ENCODE results near the gene GALNT11. TPM values are rescaled to one million over a fixed set of nuclear protein-coding genes. Genes with fewer than 3 reads are reported as not detected.
A peak's percentile ranks its signal among the peaks of the same experiment; 100 is the strongest.

GALNT11 gene
- total and polyA plus RNA-seq, 9 of the 15 experiments (the other 6 are each of a cell fraction or from before 2014, with no cell fraction given) = 8.2 to 59.5 (median 36.5) TPM

DNA sequence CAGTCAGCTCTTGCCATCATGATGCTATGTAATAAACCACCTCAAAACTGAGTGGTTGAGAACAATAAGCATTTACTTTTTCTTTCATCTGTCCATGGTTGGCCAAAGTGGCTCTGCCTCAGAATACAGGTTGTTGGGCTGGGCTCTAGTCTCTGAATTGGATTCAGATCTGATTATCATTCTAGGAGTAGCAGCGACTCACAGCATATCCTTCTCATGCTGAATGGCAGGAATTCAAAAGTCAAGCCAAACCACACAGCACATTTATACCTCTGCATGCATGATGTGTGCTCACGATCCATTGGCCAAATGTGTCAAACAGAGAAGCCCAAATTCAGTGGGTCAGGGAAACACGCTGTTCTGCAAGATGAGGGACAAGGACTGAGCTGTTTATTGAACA, 13.6 kb upstream of the GALNT11 start:
- DNase-seq (ENCODE audit: extremely low read depth in 1 of 4, low spot score in 3 of 4) (no peak), FAIRE-seq (no peak), ATAC-seq (no peak)
- Histone ChIP-seq H4K20me1 (replicated peaks; ENCODE audit: control insufficient read depth, insufficient read depth, low read length) (no peaks in the 10 kb centered on the region), H3K9me1 (ENCODE audit: control insufficient read depth, insufficient read depth, low read length) (no peaks in the 10 kb centered on the region), H3K27me3 (ENCODE audit: control insufficient read depth in 2 of 2, insufficient read depth in 2 of 2, low read length in 2 of 2) (peaks cover 39 to 46% of the 10 kb centered on the region in 2 experiments), H3K36me3 (ENCODE audit: control insufficient read depth, insufficient read depth, low read length) (no peaks in the 10 kb centered on the region), H3K9ac (ENCODE audit: insufficient read depth in 1 of 2, low read depth in 2 of 2, low read length in 2 of 2) (no peak overlapping the region), H3K27ac (ENCODE audit: extremely low read depth, low read depth, low read length) (no peak overlapping the region), H2AFZ (ENCODE audit: low read depth, low read length) (no peak overlapping the region), H3K79me2 (ENCODE audit: control insufficient read depth, insufficient read depth, low read length) (no peaks in the 10 kb centered on the region), H3K9me3 (replicated peaks; ENCODE audit: control insufficient read depth, insufficient read depth, low read depth, low read length) (peaks cover 3% of the 10 kb centered on the region), H3K4me2 (ENCODE audit: insufficient read depth, low read length) (no peak overlapping the region), H3K4me3 (no peak overlapping the region), H3K4me1 (replicated peaks in 1 of 2; ENCODE audit: control insufficient read depth in 2 of 2, insufficient read depth in 2 of 2, low read length in 2 of 2) (no peaks in the 10 kb centered on the region)
- BruUV-seq (replicated peaks) = no TSS peak
- TF ChIP-seq, protein P1, sequence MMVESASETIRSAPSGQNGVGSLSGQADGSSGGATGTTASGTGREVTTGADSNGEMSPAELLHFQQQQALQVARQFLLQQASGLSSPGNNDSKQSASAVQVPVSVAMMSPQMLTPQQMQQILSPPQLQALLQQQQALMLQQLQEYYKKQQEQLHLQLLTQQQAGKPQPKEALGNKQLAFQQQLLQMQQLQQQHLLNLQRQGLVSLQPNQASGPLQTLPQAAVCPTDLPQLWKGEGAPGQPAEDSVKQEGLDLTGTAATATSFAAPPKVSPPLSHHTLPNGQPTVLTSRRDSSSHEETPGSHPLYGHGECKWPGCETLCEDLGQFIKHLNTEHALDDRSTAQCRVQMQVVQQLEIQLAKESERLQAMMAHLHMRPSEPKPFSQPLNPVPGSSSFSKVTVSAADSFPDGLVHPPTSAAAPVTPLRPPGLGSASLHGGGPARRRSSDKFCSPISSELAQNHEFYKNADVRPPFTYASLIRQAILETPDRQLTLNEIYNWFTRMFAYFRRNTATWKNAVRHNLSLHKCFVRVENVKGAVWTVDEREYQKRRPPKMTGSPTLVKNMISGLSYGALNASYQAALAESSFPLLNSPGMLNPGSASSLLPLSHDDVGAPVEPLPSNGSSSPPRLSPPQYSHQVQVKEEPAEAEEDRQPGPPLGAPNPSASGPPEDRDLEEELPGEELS (CRISPR knock-in tag; IDR thresholded peaks at IDR 0.05; ENCODE audit: borderline replicate concordance) = no peak
- no peak for TF ChIP-seq ZNF282 (CRISPR knock-in tag; IDR thresholded peaks at IDR 0.05)
- POLR2A ChIA-PET = interaction anchor here (1.1 to 1.5 kb wide), 2 partner anchors 11 to 12 kb away, joined by 3 read pairs; no protein-coding TSS in a partner anchor
- CTCF ChIA-PET (ENCODE audit: low intra/inter-chr PET ratio) = no interaction called here
- in situ Hi-C loops (cut with MboI) = no loop called here
- 2% methylated on average over 3 of the region's 3 CpGs for WGBS (ENCODE audit: insufficient coverage, low coverage, missing lambda C conversion rate)
- intact Hi-C loops (cut with micrococcal nuclease) = no loop called here

DNA sequence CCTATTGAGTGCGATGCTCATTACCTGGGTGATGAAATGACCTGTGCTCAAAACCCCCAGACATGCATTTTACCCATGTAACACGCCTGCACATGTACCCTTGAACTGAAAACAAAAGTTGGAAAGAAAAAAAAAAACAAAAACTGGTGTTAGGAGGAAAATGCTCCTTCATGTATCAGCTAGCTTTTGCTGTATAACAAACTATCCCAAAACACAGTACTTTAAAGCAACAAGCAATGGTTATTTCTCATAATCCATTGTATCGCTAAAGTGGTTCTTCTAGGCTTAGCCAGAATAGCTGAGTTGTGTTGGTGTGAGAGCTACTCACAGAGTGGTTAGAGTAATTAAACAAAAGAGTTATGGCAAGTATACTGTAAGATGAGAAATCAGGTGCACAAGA, 12.2 kb upstream of the GALNT11 start:
- no TSS peak for BruUV-seq (replicated peaks)
- CTCF ChIA-PET (ENCODE audit: low intra/inter-chr PET ratio) = no interaction called here

More for the DNA sequence above, 12.2 kb upstream of the GALNT11 start:
- no peaks in the 10 kb centered on the region for H3K9me1 ChIP-seq (ENCODE audit: control insufficient read depth, insufficient read depth, low read length)
- no peak overlapping the region for H3K4me3 ChIP-seq
- ATAC-seq = no peak
- no peaks in the 10 kb centered on the region for H4K20me1 ChIP-seq (replicated peaks; ENCODE audit: control insufficient read depth, insufficient read depth, low read length)
- in situ Hi-C loops (cut with MboI) = no loop called here
- no peak overlapping the region for H3K27ac ChIP-seq (ENCODE audit: extremely low read depth, low read depth, low read length)
- H3K27me3 ChIP-seq (ENCODE audit: control insufficient read depth in 2 of 2, insufficient read depth in 2 of 2, low read length in 2 of 2) = peaks cover 45 to 47% of the 10 kb centered on the region in 2 experiments
- H3K79me2 ChIP-seq (ENCODE audit: control insufficient read depth, insufficient read depth, low read length) = no peaks in the 10 kb centered on the region
- H3K9me3 ChIP-seq (replicated peaks; ENCODE audit: control insufficient read depth, insufficient read depth, low read depth, low read length) = peaks cover 3% of the 10 kb centered on the region
- DNase-seq (ENCODE audit: extremely low read depth in 1 of 4, low spot score in 3 of 4) = no peak
- no peaks in the 10 kb centered on the region for H3K36me3 ChIP-seq (ENCODE audit: control insufficient read depth, insufficient read depth, low read length)
- H3K9ac ChIP-seq (ENCODE audit: insufficient read depth in 1 of 2, low read depth in 2 of 2, low read length in 2 of 2) = no peak overlapping the region
- TF ChIP-seq ADNP (tag; IDR thresholded peaks at IDR 0.05) (peak; percentile 30; the same call in 1 of the 2 replicates), TRIM28 (IDR thresholded peaks at IDR 0.05) (0 out of 2 replicates have a peak, but pooled peaks have one; percentile 41), RBM25 (IDR thresholded peaks at IDR 0.05; ENCODE audit: low read depth, low read length, severe bottlenecking) (peak; percentile 84), CBX3 (IDR thresholded peaks at IDR 0.05; ENCODE audit: borderline replicate concordance in 1 of 2, low read length in 2 of 2) (peak in 1 of 2 experiments; percentile 67; a peak in 2 of 3 replicates), SNIP1 (IDR thresholded peaks at IDR 0.05; ENCODE audit: low read depth) (no peak), KDM1A (IDR thresholded peaks at IDR 0.05) (0 out of 4 replicates have a peak, but pooled peaks of 1 of the 2 experiments have one; percentile 13), PCBP2 (IDR thresholded peaks at IDR 0.05; ENCODE audit: low read depth, low read length, poor library complexity, severe bottlenecking) (no peak), BCOR (IDR thresholded peaks at IDR 0.05) (peak; percentile 73; the same call in 1 of the 2 replicates), ZC3H4 (CRISPR knock-in tag; IDR thresholded peaks at IDR 0.05; ENCODE audit: borderline replicate concordance) (no peak)
- no peaks in the 10 kb centered on the region for H3K4me1 ChIP-seq (replicated peaks in 1 of 2; ENCODE audit: control insufficient read depth in 2 of 2, insufficient read depth in 2 of 2, low read length in 2 of 2)
- H3K4me2 ChIP-seq (ENCODE audit: insufficient read depth, low read length) = no peak overlapping the region
- FAIRE-seq = no peak
- POLR2A ChIA-PET = no interaction called here
- H2AFZ ChIP-seq (ENCODE audit: low read depth, low read length) = no peak overlapping the region
- 6% methylated on average over 3 of the region's 3 CpGs for WGBS (ENCODE audit: insufficient coverage, low coverage, missing lambda C conversion rate)
- intact Hi-C loops (cut with micrococcal nuclease) = no loop called here
